ENCODE data around the gene MAPKBP1. TPM values are rescaled to one million over a fixed set of nuclear protein-coding genes. Genes with fewer than 3 reads are reported as not detected.

Gene MAPKBP1
- total and polyA plus RNA-seq, 7 experiments from 2014 or later: 3.0 to 44.7 (median 37.2) TPM

DNA sequence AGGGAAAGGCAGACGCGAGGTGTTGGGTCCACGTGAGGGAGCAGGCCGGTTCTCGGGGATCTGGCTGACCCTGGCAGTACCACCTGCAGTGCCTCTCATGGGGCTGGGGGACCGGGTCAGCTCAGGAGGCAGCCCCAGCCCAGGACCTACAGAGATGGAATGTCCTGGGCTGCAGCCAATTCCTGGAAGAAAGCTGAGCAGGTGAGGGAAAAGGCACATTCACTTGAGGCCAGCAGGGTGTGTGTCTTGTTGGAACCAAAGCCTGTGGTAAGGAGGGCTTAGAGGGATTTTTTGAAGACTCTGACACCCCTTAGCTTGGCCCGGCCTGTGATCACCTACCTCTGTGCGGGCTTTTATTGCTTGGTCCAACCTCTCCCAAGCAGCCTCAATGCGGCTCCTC is 80.2 kb downstream of the MAPKBP1 start:
- Mint-ChIP-seq H3K36me3 (no peaks in the 10 kb centered on the region), H3K4me3 (no peak overlapping the region), H3K27me3 (no peaks in the 10 kb centered on the region), H3K27ac (peak overlapping the region in 1 of 9 donors; percentile 62), H3K4me1 (peaks cover 0 to 2% (median 0%) of the 10 kb centered on the region in 7 donors), H3K9me3 (no peaks in the 10 kb centered on the region)
- H3K4me1 ChIP-seq (ENCODE audit: control insufficient read depth in 2 of 2, insufficient read depth in 2 of 2, low read length in 2 of 2): no peaks in the 10 kb centered on the region
- intact Hi-C loops (cut with micrococcal nuclease): loop anchor here in 1 of 2 donors (5.0 kb wide), 1 partner anchor 48 kb away; no protein-coding TSS in a partner anchor
- no peaks in the 10 kb centered on the region for H3K27me3 ChIP-seq (ENCODE audit: control insufficient read depth in 2 of 2, insufficient read depth in 2 of 2, low read length in 2 of 2)
- POLR2A ChIA-PET: no interaction called here
- no peaks in the 10 kb centered on the region for H3K36me3 ChIP-seq (ENCODE audit: control insufficient read depth in 2 of 3, insufficient read depth in 3 of 3, low read length in 3 of 3)
- no peak overlapping the region for H3K4me3 ChIP-seq (ENCODE audit: low read length)
- no peaks in the 10 kb centered on the region for H3K9me3 ChIP-seq (ENCODE audit: control insufficient read depth in 2 of 3, low read length in 3 of 3)
- no peak overlapping the region for H3K27ac ChIP-seq (ENCODE audit: low read depth, low read length)
- ATAC-seq (no peak), DNase-seq (no peak)
- CTCF ChIA-PET: interaction anchor here (0.6 kb wide), 1 partner anchor 1105 kb away, joined by 3 read pairs; no protein-coding TSS in a partner anchor

DNA sequence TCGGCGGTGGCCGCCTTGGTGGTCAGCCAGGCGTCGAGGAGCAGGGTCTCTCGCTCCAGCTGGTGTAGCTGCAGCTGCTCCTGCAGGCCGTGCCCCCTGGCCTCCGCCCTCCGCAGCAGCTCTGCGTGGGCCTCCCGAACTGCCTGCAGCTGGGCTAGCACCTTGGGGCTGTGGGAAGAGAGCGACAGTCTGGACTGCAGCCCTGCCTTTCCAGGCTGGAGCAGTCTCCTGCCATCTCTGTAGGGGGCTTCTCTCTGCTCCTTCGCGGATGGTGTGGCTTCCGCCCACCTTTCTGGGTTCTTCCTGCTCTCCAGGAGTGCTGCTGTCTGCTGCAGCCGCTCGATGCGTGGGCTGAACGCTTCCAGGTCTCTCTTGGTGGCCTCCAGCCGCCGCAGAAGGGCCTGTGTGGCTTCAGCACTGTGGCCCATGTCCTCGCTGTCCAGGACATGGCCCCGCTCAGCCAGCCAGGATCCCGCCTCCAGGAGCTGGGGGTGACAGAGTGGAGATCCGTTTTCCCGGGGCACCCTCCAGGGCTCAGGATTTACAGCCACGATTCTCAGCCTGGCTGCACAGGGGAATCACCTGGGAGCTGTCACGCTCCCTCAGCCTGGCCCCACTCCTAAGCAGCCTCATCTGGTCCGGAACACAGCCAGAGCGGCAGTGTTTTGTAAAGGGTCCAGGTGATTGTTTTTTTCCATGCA is 81.1 kb downstream of the MAPKBP1 start:
- Histone ChIP-seq H3K9me3 (ENCODE audit: control insufficient read depth in 2 of 3, low read length in 3 of 3) (no peaks in the 10 kb centered on the region), H3K4me3 (ENCODE audit: low read length) (no peak overlapping the region), H3K27ac (ENCODE audit: low read depth, low read length) (no peak overlapping the region), H3K4me1 (ENCODE audit: control insufficient read depth in 2 of 2, insufficient read depth in 2 of 2, low read length in 2 of 2) (no peaks in the 10 kb centered on the region), H3K36me3 (ENCODE audit: control insufficient read depth in 2 of 3, insufficient read depth in 3 of 3, low read length in 3 of 3) (no peaks in the 10 kb centered on the region), H3K27me3 (ENCODE audit: control insufficient read depth in 2 of 2, insufficient read depth in 2 of 2, low read length in 2 of 2) (no peaks in the 10 kb centered on the region)
- Mint-ChIP-seq H3K27ac (no peak overlapping the region), H3K9me3 (no peaks in the 10 kb centered on the region), H3K36me3 (no peaks in the 10 kb centered on the region), H3K4me3 (no peak overlapping the region), H3K4me1 (peaks cover 1 to 7% (median 5%) of the 10 kb centered on the region in 7 donors), H3K27me3 (no peaks in the 10 kb centered on the region)
- POLR2A ChIA-PET: interaction anchor here (0.7 kb wide), 1 partner anchor 24 kb away, joined by 3 read pairs; no protein-coding TSS in a partner anchor
- ATAC-seq (no peak), DNase-seq (no peak)
- CTCF ChIA-PET: no interaction called here
- intact Hi-C loops (cut with micrococcal nuclease): no loop called here

- no peaks in the 10 kb centered on the region for H3K27me3 Mint-ChIP-seq
- H3K4me3 Mint-ChIP-seq: no peak overlapping the region
- H3K36me3 Mint-ChIP-seq: no peaks in the 10 kb centered on the region
- peaks cover 4 to 13% (median 6%) of the 10 kb centered on the region in 7 donors for H3K4me1 Mint-ChIP-seq
- ChIA-PET POLR2A (interaction anchor here (0.5 kb wide), 1 partner anchor 37 kb away, joined by 3 read pairs; no protein-coding TSS in a partner anchor), CTCF (no interaction called here)
- Histone ChIP-seq H3K27me3 (ENCODE audit: control insufficient read depth in 2 of 2, insufficient read depth in 2 of 2, low read length in 2 of 2) (no peaks in the 10 kb centered on the region), H3K27ac (ENCODE audit: low read depth, low read length) (no peak overlapping the region), H3K4me3 (ENCODE audit: low read length) (no peak overlapping the region), H3K4me1 (ENCODE audit: control insufficient read depth in 2 of 2, insufficient read depth in 2 of 2, low read length in 2 of 2) (no peaks in the 10 kb centered on the region), H3K9me3 (ENCODE audit: control insufficient read depth in 2 of 3, low read length in 3 of 3) (no peaks in the 10 kb centered on the region), H3K36me3 (ENCODE audit: control insufficient read depth in 2 of 3, insufficient read depth in 3 of 3, low read length in 3 of 3) (no peaks in the 10 kb centered on the region)
- DNase-seq: no peak
- H3K27ac Mint-ChIP-seq: no peak overlapping the region
- H3K9me3 Mint-ChIP-seq: no peaks in the 10 kb centered on the region
- no peak for ATAC-seq
- intact Hi-C loops (cut with micrococcal nuclease): no loop called here
These were observed 82.0 kb downstream of the MAPKBP1 start for GRCh38 chr15:41856262-41856661.

DNA sequence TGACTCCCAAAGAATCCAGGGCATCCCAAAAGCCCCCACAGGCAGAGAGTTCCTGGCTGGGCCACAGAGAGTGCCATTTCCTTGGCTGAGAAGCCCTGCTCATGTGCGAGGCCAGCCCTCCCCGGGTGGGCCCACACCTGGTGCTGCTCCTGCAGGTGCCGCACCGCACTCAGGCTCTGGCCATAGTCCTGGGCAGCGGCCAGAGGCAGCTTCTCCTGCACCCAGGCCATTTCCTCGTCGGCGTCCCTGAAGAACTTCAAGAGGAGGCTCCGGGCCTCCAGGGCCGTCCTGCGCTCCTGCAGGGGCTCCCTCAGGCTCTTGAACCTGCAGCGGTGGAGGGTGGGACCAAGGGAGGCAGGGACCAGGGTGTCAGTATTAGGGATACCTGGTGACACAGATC is 82.4 kb downstream of the MAPKBP1 start:
- Mint-ChIP-seq H3K9me3 (no peaks in the 10 kb centered on the region), H3K36me3 (no peaks in the 10 kb centered on the region), H3K27ac (no peak overlapping the region), H3K4me3 (no peak overlapping the region), H3K27me3 (no peaks in the 10 kb centered on the region), H3K4me1 (peaks cover 4 to 13% (median 6%) of the 10 kb centered on the region in 7 donors)
- H3K9me3 ChIP-seq (ENCODE audit: control insufficient read depth in 2 of 3, low read length in 3 of 3): no peaks in the 10 kb centered on the region
- POLR2A ChIA-PET: interaction anchor here (0.5 kb wide), 1 partner anchor 36 kb away, joined by 3 read pairs; no protein-coding TSS in a partner anchor
- ATAC-seq (no peak), DNase-seq (no peak)
- H3K4me1 ChIP-seq (ENCODE audit: control insufficient read depth in 2 of 2, insufficient read depth in 2 of 2, low read length in 2 of 2): no peaks in the 10 kb centered on the region
- no peaks in the 10 kb centered on the region for H3K27me3 ChIP-seq (ENCODE audit: control insufficient read depth in 2 of 2, insufficient read depth in 2 of 2, low read length in 2 of 2)
- no peak overlapping the region for H3K4me3 ChIP-seq (ENCODE audit: low read length)
- intact Hi-C loops (cut with micrococcal nuclease): no loop called here
- H3K36me3 ChIP-seq (ENCODE audit: control insufficient read depth in 2 of 3, insufficient read depth in 3 of 3, low read length in 3 of 3): no peaks in the 10 kb centered on the region
- no peak overlapping the region for H3K27ac ChIP-seq (ENCODE audit: low read depth, low read length)
- CTCF ChIA-PET: interaction anchor here (0.5 kb wide), 1 partner anchor 47 kb away, joined by 4 read pairs; no protein-coding TSS in a partner anchor

DNA sequence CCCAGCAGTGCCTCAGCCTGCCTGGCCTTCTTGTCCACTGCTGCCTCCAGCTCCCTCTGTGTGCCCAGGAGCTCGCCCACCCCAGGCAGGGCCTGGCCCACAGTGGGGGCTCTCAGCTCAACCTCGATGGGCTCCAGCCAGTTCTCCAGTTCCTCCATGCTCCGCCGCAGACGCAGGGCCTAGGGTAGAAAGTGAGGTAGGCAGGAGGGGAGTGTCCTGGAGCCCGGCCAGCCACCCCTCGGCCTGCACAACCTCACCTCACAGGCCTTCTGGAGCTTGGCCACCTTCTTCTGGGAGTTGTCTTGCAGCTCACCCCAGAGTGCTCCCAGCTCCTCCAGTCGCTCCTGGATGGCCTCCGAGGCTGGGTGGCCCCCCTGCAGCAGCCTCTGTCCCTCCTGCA is 83.0 kb downstream of the MAPKBP1 start:
- Histone ChIP-seq H3K4me3 (ENCODE audit: low read length) (no peak overlapping the region), H3K27ac (ENCODE audit: low read depth, low read length) (no peak overlapping the region), H3K27me3 (ENCODE audit: control insufficient read depth in 2 of 2, insufficient read depth in 2 of 2, low read length in 2 of 2) (no peaks in the 10 kb centered on the region), H3K36me3 (ENCODE audit: control insufficient read depth in 2 of 3, insufficient read depth in 3 of 3, low read length in 3 of 3) (no peaks in the 10 kb centered on the region), H3K9me3 (ENCODE audit: control insufficient read depth in 2 of 3, low read length in 3 of 3) (no peaks in the 10 kb centered on the region), H3K4me1 (ENCODE audit: control insufficient read depth in 2 of 2, insufficient read depth in 2 of 2, low read length in 2 of 2) (no peaks in the 10 kb centered on the region)
- ChIA-PET POLR2A (no interaction called here), CTCF (interaction anchor here (0.5 kb wide), 1 partner anchor 46 kb away, joined by 4 read pairs; no protein-coding TSS in a partner anchor)
- ATAC-seq: no peak
- no peaks in the 10 kb centered on the region for H3K9me3 Mint-ChIP-seq
- DNase-seq: no peak
- no peaks in the 10 kb centered on the region for H3K27me3 Mint-ChIP-seq
- intact Hi-C loops (cut with micrococcal nuclease): no loop called here
- H3K27ac Mint-ChIP-seq: no peak overlapping the region
- no peak overlapping the region for H3K4me3 Mint-ChIP-seq
- peaks cover 4 to 13% (median 6%) of the 10 kb centered on the region in 7 donors for H3K4me1 Mint-ChIP-seq
- H3K36me3 Mint-ChIP-seq: no peaks in the 10 kb centered on the region

GRCh38 chr15:41858756-41859155 is 84.5 kb downstream of the MAPKBP1 start:
- no peaks in the 10 kb centered on the region for H3K27me3 ChIP-seq (ENCODE audit: control insufficient read depth in 2 of 2, insufficient read depth in 2 of 2, low read length in 2 of 2)
- no peak overlapping the region for H3K4me3 ChIP-seq (ENCODE audit: low read length)
- ATAC-seq: no peak
- H3K27ac ChIP-seq (ENCODE audit: low read depth, low read length): no peak overlapping the region
- DNase-seq: no peak
- H3K4me1 ChIP-seq (ENCODE audit: control insufficient read depth in 2 of 2, insufficient read depth in 2 of 2, low read length in 2 of 2): no peaks in the 10 kb centered on the region
- Mint-ChIP-seq H3K27me3 (no peaks in the 10 kb centered on the region), H3K36me3 (no peaks in the 10 kb centered on the region), H3K4me3 (no peak overlapping the region), H3K9me3 (no peaks in the 10 kb centered on the region), H3K27ac (no peak overlapping the region), H3K4me1 (peaks cover 4 to 16% (median 6%) of the 10 kb centered on the region in 7 donors)
- POLR2A ChIA-PET: no interaction called here
- intact Hi-C loops (cut with micrococcal nuclease): no loop called here
- CTCF ChIA-PET: no interaction called here
- H3K36me3 ChIP-seq (ENCODE audit: control insufficient read depth in 2 of 3, insufficient read depth in 3 of 3, low read length in 3 of 3): no peaks in the 10 kb centered on the region
- no peaks in the 10 kb centered on the region for H3K9me3 ChIP-seq (ENCODE audit: control insufficient read depth in 2 of 3, low read length in 3 of 3)

All from naive thymus-derived CD4-positive, alpha-beta T cell (primary cell).